ENCODE results near the gene BBS5.

BBS5 gene

DNA sequence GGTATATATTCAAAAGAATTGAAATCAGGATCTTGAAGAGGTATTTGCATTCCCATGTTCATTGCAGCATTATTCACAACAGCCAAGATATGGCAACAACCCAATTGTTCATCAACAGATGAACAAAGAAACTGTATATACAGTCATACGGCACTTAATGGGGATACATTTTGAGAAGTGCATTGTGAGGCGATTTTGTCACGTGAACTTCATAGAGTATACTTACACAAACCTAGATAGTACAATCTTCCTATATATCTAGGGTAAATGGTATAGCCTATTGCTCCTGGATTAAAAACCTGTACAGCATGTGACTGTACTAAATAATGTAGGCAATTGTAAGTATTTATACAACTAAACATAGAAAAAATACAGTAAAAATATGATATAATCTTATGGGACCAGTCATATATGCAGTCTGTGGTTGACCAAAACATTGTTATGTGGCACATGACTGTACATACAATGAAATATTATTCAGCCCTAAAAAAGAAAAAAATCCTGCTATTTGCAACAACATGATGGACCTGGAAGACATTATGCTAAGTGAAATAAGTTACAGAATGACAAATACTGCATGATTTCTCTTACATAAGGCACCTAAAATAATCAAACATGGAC, 9.2 kb upstream of the BBS5 start:
- Histone ChIP-seq H3K4me1 (ENCODE audit: control insufficient read depth, insufficient read depth, low read length) (no peaks in the 10 kb centered on the region), H3K9me3 (ENCODE audit: control insufficient read depth, insufficient read depth, low read depth, low read length) (no peaks in the 10 kb centered on the region), H3K27ac (ENCODE audit: extremely low read depth, low read depth, low read length) (no peak overlapping the region), H3K4me3 (ENCODE audit: low read depth, low read length) (no peak overlapping the region), H3K36me3 (ENCODE audit: control insufficient read depth in 2 of 2, insufficient read depth in 1 of 2, low read length in 2 of 2) (no peaks in the 10 kb centered on the region)
- TF ChIP-seq ZNF146 (tag by site-specific recombination; IDR thresholded peaks at IDR 0.05) (peak; percentile 37; the same call in 1 of the 2 replicates), SP3 (tag by site-specific recombination; IDR thresholded peaks at IDR 0.05) (no peak)
- TF ChIP-seq, protein P1, sequence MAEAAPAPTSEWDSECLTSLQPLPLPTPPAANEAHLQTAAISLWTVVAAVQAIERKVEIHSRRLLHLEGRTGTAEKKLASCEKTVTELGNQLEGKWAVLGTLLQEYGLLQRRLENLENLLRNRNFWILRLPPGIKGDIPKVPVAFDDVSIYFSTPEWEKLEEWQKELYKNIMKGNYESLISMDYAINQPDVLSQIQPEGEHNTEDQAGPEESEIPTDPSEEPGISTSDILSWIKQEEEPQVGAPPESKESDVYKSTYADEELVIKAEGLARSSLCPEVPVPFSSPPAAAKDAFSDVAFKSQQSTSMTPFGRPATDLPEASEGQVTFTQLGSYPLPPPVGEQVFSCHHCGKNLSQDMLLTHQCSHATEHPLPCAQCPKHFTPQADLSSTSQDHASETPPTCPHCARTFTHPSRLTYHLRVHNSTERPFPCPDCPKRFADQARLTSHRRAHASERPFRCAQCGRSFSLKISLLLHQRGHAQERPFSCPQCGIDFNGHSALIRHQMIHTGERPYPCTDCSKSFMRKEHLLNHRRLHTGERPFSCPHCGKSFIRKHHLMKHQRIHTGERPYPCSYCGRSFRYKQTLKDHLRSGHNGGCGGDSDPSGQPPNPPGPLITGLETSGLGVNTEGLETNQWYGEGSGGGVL (tag by site-specific recombination; IDR thresholded peaks at IDR 0.05) = no peak
- TF ChIP-seq, protein P2, sequence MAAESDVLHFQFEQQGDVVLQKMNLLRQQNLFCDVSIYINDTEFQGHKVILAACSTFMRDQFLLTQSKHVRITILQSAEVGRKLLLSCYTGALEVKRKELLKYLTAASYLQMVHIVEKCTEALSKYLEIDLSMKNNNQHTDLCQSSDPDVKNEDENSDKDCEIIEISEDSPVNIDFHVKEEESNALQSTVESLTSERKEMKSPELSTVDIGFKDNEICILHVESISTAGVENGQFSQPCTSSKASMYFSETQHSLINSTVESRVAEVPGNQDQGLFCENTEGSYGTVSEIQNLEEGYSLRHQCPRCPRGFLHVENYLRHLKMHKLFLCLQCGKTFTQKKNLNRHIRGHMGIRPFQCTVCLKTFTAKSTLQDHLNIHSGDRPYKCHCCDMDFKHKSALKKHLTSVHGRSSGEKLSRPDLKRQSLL (tag by site-specific recombination; IDR thresholded peaks at IDR 0.05) = no peak
- ChIA-PET CTCF (interaction anchor here (0.7 to 1.4 kb wide), 4 partner anchors 8 to 56 kb away, joined by 3 to 7 read pairs (median 4); partner anchors contain the start of gene BBS5), POLR2A (no interaction called here)

DNA sequence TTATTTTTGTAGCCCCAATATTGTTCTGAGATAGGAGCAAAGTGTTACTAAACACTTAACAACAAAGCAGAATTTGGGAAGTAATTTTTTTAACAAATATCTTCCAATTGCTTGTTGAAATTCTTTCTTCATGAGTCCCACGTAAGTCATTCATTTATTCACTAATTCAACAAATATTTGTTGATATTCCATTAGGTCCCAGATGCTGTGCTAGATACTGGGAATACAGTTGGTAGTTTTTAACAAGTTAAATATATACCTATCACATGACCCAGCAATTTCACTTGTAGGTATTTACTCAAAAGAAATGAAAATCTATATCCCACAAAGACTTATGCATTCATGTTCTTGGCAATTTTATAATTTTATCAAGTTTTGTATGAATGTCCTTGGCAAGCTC, 7.0 kb upstream of the BBS5 start:
- Histone ChIP-seq H3K9me3 (ENCODE audit: control insufficient read depth, insufficient read depth, low read depth, low read length) (no peaks in the 10 kb centered on the region), H3K4me1 (ENCODE audit: control insufficient read depth, insufficient read depth, low read length) (no peaks in the 10 kb centered on the region), H3K4me3 (ENCODE audit: low read depth, low read length) (no peak overlapping the region), H3K27ac (ENCODE audit: extremely low read depth, low read depth, low read length) (no peak overlapping the region), H3K36me3 (ENCODE audit: control insufficient read depth in 2 of 2, insufficient read depth in 1 of 2, low read length in 2 of 2) (no peaks in the 10 kb centered on the region)
- TF ChIP-seq, protein P3, sequence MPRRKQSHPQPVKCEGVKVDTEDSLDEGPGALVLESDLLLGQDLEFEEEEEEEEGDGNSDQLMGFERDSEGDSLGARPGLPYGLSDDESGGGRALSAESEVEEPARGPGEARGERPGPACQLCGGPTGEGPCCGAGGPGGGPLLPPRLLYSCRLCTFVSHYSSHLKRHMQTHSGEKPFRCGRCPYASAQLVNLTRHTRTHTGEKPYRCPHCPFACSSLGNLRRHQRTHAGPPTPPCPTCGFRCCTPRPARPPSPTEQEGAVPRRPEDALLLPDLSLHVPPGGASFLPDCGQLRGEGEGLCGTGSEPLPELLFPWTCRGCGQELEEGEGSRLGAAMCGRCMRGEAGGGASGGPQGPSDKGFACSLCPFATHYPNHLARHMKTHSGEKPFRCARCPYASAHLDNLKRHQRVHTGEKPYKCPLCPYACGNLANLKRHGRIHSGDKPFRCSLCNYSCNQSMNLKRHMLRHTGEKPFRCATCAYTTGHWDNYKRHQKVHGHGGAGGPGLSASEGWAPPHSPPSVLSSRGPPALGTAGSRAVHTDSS (tag by site-specific recombination; IDR thresholded peaks at IDR 0.05) = no peak
- ChIA-PET POLR2A (no interaction called here), CTCF (interaction anchor here (1.0 kb wide), 1 partner anchor 9 kb away, joined by 3 read pairs; no protein-coding TSS in a partner anchor)

DNA sequence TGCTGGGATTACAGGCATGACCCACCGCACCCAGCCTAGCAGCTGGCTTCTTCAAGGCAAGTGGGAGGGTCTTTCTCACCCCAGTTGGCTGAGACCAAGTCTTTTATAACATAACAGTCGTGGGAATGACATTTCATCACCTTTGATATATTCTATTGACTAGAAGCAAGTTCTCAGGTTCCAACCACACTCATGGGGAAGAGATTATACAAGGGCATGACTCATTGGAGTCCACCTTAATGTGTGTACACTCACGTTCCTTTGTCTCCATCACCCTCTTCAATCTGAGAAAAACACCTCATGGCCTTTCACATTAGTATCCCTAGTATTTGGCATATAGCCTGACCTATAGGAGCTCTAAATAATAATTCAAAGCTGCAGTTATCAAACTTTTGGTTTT, 2.8 kb upstream of the BBS5 start:
- no peaks in the 10 kb centered on the region for H3K9me3 ChIP-seq (ENCODE audit: control insufficient read depth, insufficient read depth, low read depth, low read length)
- ChIA-PET POLR2A (no interaction called here), CTCF (interaction anchor here (0.7 kb wide), 1 partner anchor 207 kb away, joined by 3 read pairs; no protein-coding TSS in a partner anchor)
- no peak overlapping the region for H3K27ac ChIP-seq (ENCODE audit: extremely low read depth, low read depth, low read length)
- no peaks in the 10 kb centered on the region for H3K4me1 ChIP-seq (ENCODE audit: control insufficient read depth, insufficient read depth, low read length)
- H3K4me3 ChIP-seq (ENCODE audit: low read depth, low read length) = no peak overlapping the region
- H3K36me3 ChIP-seq (ENCODE audit: control insufficient read depth in 2 of 2, insufficient read depth in 1 of 2, low read length in 2 of 2) = no peaks in the 10 kb centered on the region
- no peak for TF ChIP-seq ZBTB17 (tag by site-specific recombination; IDR thresholded peaks at IDR 0.05)
- TF ChIP-seq ZNF211 (tag by site-specific recombination; IDR thresholded peaks at IDR 0.05; ENCODE audit: low read depth) = no peak
- TF ChIP-seq, protein P4, sequence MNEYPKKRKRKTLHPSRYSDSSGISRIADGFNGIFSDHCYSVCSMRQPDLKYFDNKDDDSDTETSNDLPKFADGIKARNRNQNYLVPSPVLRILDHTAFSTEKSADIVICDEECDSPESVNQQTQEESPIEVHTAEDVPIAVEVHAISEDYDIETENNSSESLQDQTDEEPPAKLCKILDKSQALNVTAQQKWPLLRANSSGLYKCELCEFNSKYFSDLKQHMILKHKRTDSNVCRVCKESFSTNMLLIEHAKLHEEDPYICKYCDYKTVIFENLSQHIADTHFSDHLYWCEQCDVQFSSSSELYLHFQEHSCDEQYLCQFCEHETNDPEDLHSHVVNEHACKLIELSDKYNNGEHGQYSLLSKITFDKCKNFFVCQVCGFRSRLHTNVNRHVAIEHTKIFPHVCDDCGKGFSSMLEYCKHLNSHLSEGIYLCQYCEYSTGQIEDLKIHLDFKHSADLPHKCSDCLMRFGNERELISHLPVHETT (tag by site-specific recombination; IDR thresholded peaks at IDR 0.05) = 0 out of 2 replicates have a peak, but pooled peaks have one; percentile 54
- TF ChIP-seq OSR2 (tag by site-specific recombination; IDR thresholded peaks at IDR 0.05) = peak; percentile 59
- no peak for TF ChIP-seq ZNF596 (tag by site-specific recombination; IDR thresholded peaks at IDR 0.05)
- no peak for TF ChIP-seq KLF9 (tag by site-specific recombination; IDR thresholded peaks at IDR 0.05; ENCODE audit: low read depth)
- TF ChIP-seq ZNF561 (tag by site-specific recombination; IDR thresholded peaks at IDR 0.05; ENCODE audit: borderline replicate concordance) = no peak
- TF ChIP-seq ZNF24 (tag by site-specific recombination; IDR thresholded peaks at IDR 0.05) = 0 out of 2 replicates have a peak, but pooled peaks have one; percentile 17
- no peak for TF ChIP-seq ZNF292 (tag by site-specific recombination; IDR thresholded peaks at IDR 0.05; ENCODE audit: borderline replicate concordance, low read depth)
- TF ChIP-seq, protein P5, sequence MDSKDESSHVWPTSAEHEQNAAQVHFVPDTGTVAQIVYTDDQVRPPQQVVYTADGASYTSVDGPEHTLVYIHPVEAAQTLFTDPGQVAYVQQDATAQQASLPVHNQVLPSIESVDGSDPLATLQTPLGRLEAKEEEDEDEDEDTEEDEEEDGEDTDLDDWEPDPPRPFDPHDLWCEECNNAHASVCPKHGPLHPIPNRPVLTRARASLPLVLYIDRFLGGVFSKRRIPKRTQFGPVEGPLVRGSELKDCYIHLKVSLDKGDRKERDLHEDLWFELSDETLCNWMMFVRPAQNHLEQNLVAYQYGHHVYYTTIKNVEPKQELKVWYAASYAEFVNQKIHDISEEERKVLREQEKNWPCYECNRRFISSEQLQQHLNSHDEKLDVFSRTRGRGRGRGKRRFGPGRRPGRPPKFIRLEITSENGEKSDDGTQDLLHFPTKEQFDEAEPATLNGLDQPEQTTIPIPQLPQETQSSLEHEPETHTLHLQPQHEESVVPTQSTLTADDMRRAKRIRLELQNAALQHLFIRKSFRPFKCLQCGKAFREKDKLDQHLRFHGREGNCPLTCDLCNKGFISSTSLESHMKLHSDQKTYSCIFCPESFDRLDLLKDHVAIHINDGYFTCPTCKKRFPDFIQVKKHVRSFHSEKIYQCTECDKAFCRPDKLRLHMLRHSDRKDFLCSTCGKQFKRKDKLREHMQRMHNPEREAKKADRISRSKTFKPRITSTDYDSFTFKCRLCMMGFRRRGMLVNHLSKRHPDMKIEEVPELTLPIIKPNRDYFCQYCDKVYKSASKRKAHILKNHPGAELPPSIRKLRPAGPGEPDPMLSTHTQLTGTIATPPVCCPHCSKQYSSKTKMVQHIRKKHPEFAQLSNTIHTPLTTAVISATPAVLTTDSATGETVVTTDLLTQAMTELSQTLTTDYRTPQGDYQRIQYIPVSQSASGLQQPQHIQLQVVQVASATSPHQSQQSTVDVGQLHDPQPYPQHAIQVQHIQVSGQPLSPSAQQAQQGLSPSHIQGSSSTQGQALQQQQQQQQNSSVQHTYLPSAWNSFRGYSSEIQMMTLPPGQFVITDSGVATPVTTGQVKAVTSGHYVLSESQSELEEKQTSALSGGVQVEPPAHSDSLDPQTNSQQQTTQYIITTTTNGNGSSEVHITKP (tag by site-specific recombination; IDR thresholded peaks at IDR 0.05) = peak; percentile 55
- no peak for TF ChIP-seq HOXA7 (CRISPR knock-in tag; IDR thresholded peaks at IDR 0.05; ENCODE audit: borderline replicate concordance)
- TF ChIP-seq ZNF175 (tag by site-specific recombination; IDR thresholded peaks at IDR 0.05) = no peak
- peak; percentile 64 for TF ChIP-seq ZNF629 (tag by site-specific recombination; IDR thresholded peaks at IDR 0.05)
- TF ChIP-seq, protein P6, sequence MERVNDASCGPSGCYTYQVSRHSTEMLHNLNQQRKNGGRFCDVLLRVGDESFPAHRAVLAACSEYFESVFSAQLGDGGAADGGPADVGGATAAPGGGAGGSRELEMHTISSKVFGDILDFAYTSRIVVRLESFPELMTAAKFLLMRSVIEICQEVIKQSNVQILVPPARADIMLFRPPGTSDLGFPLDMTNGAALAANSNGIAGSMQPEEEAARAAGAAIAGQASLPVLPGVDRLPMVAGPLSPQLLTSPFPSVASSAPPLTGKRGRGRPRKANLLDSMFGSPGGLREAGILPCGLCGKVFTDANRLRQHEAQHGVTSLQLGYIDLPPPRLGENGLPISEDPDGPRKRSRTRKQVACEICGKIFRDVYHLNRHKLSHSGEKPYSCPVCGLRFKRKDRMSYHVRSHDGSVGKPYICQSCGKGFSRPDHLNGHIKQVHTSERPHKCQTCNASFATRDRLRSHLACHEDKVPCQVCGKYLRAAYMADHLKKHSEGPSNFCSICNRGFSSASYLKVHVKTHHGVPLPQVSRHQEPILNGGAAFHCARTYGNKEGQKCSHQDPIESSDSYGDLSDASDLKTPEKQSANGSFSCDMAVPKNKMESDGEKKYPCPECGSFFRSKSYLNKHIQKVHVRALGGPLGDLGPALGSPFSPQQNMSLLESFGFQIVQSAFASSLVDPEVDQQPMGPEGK (tag by site-specific recombination; IDR thresholded peaks at IDR 0.05) = peak; percentile 33; the same call in 1 of the 2 replicates
